ENCODE results near the gene RCOR3. TPM values are rescaled to one million over a fixed set of nuclear protein-coding genes. Genes with fewer than 3 reads are reported as not detected.

RCOR3 gene
- total RNA-seq, 4 donors from 2014 or later = 26.1 to 88.5 (median 39.8) TPM

GRCh38 chr1:211267204-211267857 lies 8.2 kb downstream of the RCOR3 start:
- H3K36me3 ChIP-seq = no peaks in the 10 kb centered on the region
- H3K4me3 ChIP-seq = no peak overlapping the region
- intact Hi-C loops (cut with DNase I; ENCODE audit: low total_unique reads) = no loop called here
- no peaks in the 10 kb centered on the region for H3K27me3 ChIP-seq
- H3K27ac ChIP-seq = no peak overlapping the region
- TF ChIP-seq POLR2A (IDR thresholded peaks at IDR 0.05) (no peak), CTCF (IDR thresholded peaks at IDR 0.05) (no peak)
- DNase-seq = no peak
- H3K4me1 ChIP-seq = no peaks in the 10 kb centered on the region
- no peaks in the 10 kb centered on the region for H3K9me3 ChIP-seq

- no peak overlapping the region for H3K4me3 ChIP-seq
- H3K9me3 ChIP-seq = no peaks in the 10 kb centered on the region
- intact Hi-C loops (cut with DNase I; ENCODE audit: low total_unique reads) = no loop called here
- H3K4me1 ChIP-seq = peaks cover 0 to 7% of the 10 kb centered on the region in 2 donors
- no peaks in the 10 kb centered on the region for H3K27me3 ChIP-seq
- DNase-seq = no peak
- no peaks in the 10 kb centered on the region for H3K36me3 ChIP-seq
- no peak for TF ChIP-seq CTCF (IDR thresholded peaks at IDR 0.05)
- no peak overlapping the region for H3K27ac ChIP-seq
Measured at GRCh38 chr1:211279340-211279739, 20.2 kb downstream of the RCOR3 start.

- H3K27me3 ChIP-seq = no peaks in the 10 kb centered on the region
- peaks cover 0 to under 1% of the 10 kb centered on the region in 2 donors for H3K4me1 ChIP-seq
- no peak for DNase-seq
- H3K4me3 ChIP-seq = no peak overlapping the region
- intact Hi-C loops (cut with DNase I; ENCODE audit: low total_unique reads) = no loop called here
- H3K27ac ChIP-seq = no peak overlapping the region
- TF ChIP-seq CTCF (IDR thresholded peaks at IDR 0.05) (no peak), POLR2A (IDR thresholded peaks at IDR 0.05) (no peak)
- no peaks in the 10 kb centered on the region for H3K9me3 ChIP-seq
- H3K36me3 ChIP-seq = no peaks in the 10 kb centered on the region
Measured at GRCh38 chr1:211280910-211281309, 21.7 kb downstream of the RCOR3 start.

- no peaks in the 10 kb centered on the region for H3K36me3 ChIP-seq
- no peak for TF ChIP-seq CTCF (IDR thresholded peaks at IDR 0.05)
- TF ChIP-seq POLR2A (IDR thresholded peaks at IDR 0.05) = no peak
- H3K4me1 ChIP-seq = no peaks in the 10 kb centered on the region
- H3K4me3 ChIP-seq = no peak overlapping the region
- no peak overlapping the region for H3K27ac ChIP-seq
- no peaks in the 10 kb centered on the region for H3K9me3 ChIP-seq
- DNase-seq = no peak
- intact Hi-C loops (cut with DNase I; ENCODE audit: low total_unique reads) = no loop called here
- no peaks in the 10 kb centered on the region for H3K27me3 ChIP-seq
Measured at GRCh38 chr1:211281320-211282022, 22.3 kb downstream of the RCOR3 start.

- H3K9me3 ChIP-seq = no peaks in the 10 kb centered on the region
- H3K4me3 ChIP-seq = no peak overlapping the region
- H3K36me3 ChIP-seq = no peaks in the 10 kb centered on the region
- TF ChIP-seq CTCF (IDR thresholded peaks at IDR 0.05) = no peak
- TF ChIP-seq POLR2A (IDR thresholded peaks at IDR 0.05) = no peak
- H3K27me3 ChIP-seq = no peaks in the 10 kb centered on the region
- H3K27ac ChIP-seq = no peak overlapping the region
- no peaks in the 10 kb centered on the region for H3K4me1 ChIP-seq
- intact Hi-C loops (cut with DNase I; ENCODE audit: low total_unique reads) = no loop called here
- DNase-seq = no peak
Measured at GRCh38 chr1:211282023-211282373, 22.8 kb downstream of the RCOR3 start.
